Mammary epithelial cell (primary cell): ENCODE results near the gene CABP1.
A peak's percentile ranks its signal among the peaks of the same experiment; 100 is the strongest.

Experiments used
- EZH2 ChIP-seq: IDR thresholded peaks from 2 replicates; pipeline ENCODE4 v1.6.1; 2012; ENCODE audit warnings: low read length, inconsistent platforms, borderline replicate concordance
- TF ChIP-seq, protein P1 (sequence below), 2 donors: IDR thresholded peaks in 1 of 2; conservative IDR thresholded peaks in 1 of 2; 2 replicates each; pipeline ENCODE4 v1.5.1; 2011 to 2012; ENCODE audit warnings: inconsistent platforms in 2 of 2, low read length in 2 of 2, mild to moderate bottlenecking in 2 of 2, control low read depth in 1 of 2, low read depth in 1 of 2; ENCODE audit not compliant: insufficient read depth in 1 of 2; ENCODE audit errors: extremely low read depth in 1 of 2

DNA sequence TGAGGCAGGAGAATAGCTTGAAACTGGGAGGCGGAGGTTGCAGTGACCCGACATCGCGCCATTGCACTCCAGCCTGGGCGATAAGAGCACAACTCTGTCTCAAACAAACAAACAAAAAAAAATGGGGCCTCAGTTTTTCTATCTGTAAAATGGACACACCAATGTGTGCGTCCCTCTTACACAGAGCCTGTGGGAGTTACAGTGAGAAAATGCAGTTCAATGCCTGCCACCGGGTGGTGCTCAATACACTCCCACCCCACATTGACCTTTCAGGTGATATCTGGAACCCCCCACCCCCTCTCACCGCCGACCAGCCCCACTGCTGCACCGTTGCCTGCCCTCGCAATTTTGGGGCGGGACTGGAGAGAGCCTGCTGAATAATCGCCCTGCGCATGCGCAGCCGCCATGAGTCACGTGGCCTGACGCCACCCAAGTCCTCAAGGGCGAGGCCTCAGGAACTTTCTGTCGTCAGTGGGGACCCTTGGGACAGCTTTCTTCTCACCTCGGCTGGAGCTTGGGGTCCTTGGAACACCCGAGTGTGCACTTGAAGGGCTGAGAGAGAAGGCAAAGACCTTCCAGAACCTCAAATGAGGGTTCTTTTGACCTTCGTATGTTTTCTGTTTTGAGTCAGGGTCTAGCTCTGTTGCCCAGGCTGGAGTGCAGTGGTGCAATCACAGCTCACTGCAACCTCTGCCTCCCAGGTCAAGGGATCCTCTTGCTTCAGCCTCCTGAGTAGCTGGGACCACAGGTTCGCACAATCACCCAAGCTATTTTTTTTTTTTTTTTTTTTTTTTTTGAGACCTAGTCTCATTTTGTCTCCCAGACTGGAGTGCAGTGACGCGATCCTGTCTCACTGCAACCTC, 14.6 kb upstream of the CABP1 start:
- TF ChIP-seq, protein P1, sequence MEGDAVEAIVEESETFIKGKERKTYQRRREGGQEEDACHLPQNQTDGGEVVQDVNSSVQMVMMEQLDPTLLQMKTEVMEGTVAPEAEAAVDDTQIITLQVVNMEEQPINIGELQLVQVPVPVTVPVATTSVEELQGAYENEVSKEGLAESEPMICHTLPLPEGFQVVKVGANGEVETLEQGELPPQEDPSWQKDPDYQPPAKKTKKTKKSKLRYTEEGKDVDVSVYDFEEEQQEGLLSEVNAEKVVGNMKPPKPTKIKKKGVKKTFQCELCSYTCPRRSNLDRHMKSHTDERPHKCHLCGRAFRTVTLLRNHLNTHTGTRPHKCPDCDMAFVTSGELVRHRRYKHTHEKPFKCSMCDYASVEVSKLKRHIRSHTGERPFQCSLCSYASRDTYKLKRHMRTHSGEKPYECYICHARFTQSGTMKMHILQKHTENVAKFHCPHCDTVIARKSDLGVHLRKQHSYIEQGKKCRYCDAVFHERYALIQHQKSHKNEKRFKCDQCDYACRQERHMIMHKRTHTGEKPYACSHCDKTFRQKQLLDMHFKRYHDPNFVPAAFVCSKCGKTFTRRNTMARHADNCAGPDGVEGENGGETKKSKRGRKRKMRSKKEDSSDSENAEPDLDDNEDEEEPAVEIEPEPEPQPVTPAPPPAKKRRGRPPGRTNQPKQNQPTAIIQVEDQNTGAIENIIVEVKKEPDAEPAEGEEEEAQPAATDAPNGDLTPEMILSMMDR (conservative IDR thresholded peaks at IDR 0.05 in 1 of 2, IDR thresholded peaks at IDR 0.05 in 1 of 2; ENCODE audit: extremely low read depth in 1 of 2, insufficient read depth in 1 of 2, low read depth in 1 of 2, low read length in 2 of 2), result peak; percentile 22 to 31
- TF ChIP-seq EZH2, result no peak
